ENCODE measurements around the gene TOP3B.

Gene TOP3B

DNA sequence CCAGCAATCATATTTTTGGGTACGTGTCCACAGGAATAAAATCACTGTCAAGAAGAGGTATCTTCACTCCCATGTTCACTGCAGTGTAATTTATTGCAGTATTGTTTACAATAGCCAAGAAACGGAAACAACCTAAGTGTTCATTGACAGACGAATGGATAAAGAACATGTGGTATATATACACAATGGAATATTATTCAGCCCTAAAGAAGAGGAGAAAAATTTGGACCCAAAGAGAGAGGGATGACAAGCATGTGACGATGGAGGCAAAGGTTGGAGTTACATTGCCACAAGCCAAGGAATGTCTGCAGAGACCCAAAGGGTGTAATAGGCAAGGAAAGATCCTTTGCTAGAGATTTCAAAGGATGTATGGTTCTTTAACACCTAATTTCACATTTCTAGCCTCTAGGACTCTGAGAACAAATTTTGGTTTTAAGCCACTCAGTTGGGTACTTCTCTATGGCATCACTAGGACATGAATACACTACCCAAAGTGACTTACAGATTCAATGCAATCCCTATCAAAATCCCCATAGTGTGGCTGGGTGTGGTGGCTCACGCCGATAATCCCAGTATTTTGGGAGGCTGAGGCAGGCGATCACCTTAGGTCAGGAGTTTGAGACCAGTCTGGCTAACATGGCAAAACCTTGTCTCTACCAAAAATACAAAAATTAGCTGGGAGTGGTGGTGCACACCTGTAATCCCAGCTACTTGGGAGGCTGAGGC, 31.1 kb upstream of the TOP3B start:
- in situ Hi-C loops (cut with HindIII; ENCODE audit: low pct_ligation_motif_present, low pct_unique_long_range_greater_than_20kb, low sequenced_read_pairs) = no loop called here
- no peak for DNase-seq

- in situ Hi-C loops (cut with HindIII; ENCODE audit: low pct_ligation_motif_present, low pct_unique_long_range_greater_than_20kb, low sequenced_read_pairs) = no loop called here
- DNase-seq = no peak
Measured at GRCh38 chr22:22011964-22012363, 29.4 kb upstream of the TOP3B start.

DNA sequence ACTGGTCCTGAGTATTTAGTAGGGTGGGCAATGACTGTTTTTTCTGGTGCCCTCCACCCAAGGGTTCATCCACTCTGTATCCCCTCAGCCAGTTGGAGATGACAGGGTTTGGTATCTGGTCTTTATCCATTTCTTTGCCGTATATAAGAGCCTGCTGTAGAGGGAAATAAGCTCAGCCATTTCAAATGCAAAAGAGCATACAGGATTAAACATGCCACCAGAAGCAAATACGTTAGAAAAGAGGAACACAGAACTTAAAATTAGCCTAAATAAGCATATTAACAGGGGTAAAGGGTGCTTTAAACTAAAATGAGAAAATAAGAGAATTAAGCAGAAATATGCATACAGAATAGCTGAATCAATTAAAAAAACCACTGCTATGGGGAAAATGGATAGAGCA, 27.8 kb upstream of the TOP3B start:
- in situ Hi-C loops (cut with HindIII; ENCODE audit: low pct_ligation_motif_present, low pct_unique_long_range_greater_than_20kb, low sequenced_read_pairs) = no loop called here

GRCh38 chr22:22009661-22010060, 27.1 kb upstream of the TOP3B start:
- in situ Hi-C loops (cut with HindIII; ENCODE audit: low pct_ligation_motif_present, low pct_unique_long_range_greater_than_20kb, low sequenced_read_pairs) = no loop called here
- DNase-seq = no peak

More for the DNA sequence above, 27.8 kb upstream of the TOP3B start:
- no peak for DNase-seq

- in situ Hi-C loops (cut with HindIII; ENCODE audit: low pct_ligation_motif_present, low pct_unique_long_range_greater_than_20kb, low sequenced_read_pairs) = no loop called here
- DNase-seq = no peak
Measured at GRCh38 chr22:22006596-22006990, 24.0 kb upstream of the TOP3B start.

- no peak for DNase-seq
- in situ Hi-C loops (cut with HindIII; ENCODE audit: low pct_ligation_motif_present, low pct_unique_long_range_greater_than_20kb, low sequenced_read_pairs) = no loop called here
Measured at GRCh38 chr22:22005945-22006595, 23.5 kb upstream of the TOP3B start.

GRCh38 chr22:22003233-22003632, 20.6 kb upstream of the TOP3B start:
- in situ Hi-C loops (cut with HindIII; ENCODE audit: low pct_ligation_motif_present, low pct_unique_long_range_greater_than_20kb, low sequenced_read_pairs) = no loop called here
- DNase-seq = no peak

GRCh38 chr22:22002526-22003055, 20.0 kb upstream of the TOP3B start:
- in situ Hi-C loops (cut with HindIII; ENCODE audit: low pct_ligation_motif_present, low pct_unique_long_range_greater_than_20kb, low sequenced_read_pairs) = no loop called here
- no peak for DNase-seq

GRCh38 chr22:22001664-22002525, 19.3 kb upstream of the TOP3B start:
- no peak for DNase-seq
- in situ Hi-C loops (cut with HindIII; ENCODE audit: low pct_ligation_motif_present, low pct_unique_long_range_greater_than_20kb, low sequenced_read_pairs) = no loop called here

GRCh38 chr22:21998595-21999247, 16.1 kb upstream of the TOP3B start:
- in situ Hi-C loops (cut with HindIII; ENCODE audit: low pct_ligation_motif_present, low pct_unique_long_range_greater_than_20kb, low sequenced_read_pairs) = no loop called here
- DNase-seq = no peak

DNA sequence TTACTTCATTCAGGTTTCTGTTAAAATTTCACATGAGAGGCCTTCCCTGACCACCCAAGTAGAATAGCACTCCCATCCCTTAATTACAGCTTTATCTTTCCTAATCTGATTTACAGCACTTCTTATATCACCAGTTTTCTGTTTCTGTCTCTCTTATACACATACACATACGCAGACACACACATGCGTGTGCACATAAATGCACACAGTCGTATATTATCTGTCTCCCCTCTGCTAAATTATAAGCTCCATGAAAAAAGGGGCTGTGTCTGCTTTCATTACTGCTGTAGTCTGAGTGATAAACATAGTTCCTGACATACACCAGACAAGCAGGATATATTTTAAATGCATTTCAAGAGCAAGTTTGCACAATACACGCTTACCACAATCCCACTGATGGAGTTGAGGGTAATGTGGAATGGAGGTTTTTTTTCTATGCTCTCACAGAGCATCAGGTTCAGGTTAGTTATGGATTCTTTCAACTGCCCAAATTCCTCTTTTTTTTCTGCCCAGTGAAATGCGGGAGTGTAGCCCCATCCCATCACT, 13.7 kb upstream of the TOP3B start:
- DNase-seq = no peak
- in situ Hi-C loops (cut with HindIII; ENCODE audit: low pct_ligation_motif_present, low pct_unique_long_range_greater_than_20kb, low sequenced_read_pairs) = no loop called here

GRCh38 chr22:21995660-21996059, 13.1 kb upstream of the TOP3B start:
- in situ Hi-C loops (cut with HindIII; ENCODE audit: low pct_ligation_motif_present, low pct_unique_long_range_greater_than_20kb, low sequenced_read_pairs) = no loop called here
- DNase-seq = no peak

- no peak for DNase-seq
- in situ Hi-C loops (cut with HindIII; ENCODE audit: low pct_ligation_motif_present, low pct_unique_long_range_greater_than_20kb, low sequenced_read_pairs) = no loop called here
Measured at GRCh38 chr22:21994881-21995444, 12.4 kb upstream of the TOP3B start.

GRCh38 chr22:21992593-21993237, 10.1 kb upstream of the TOP3B start:
- DNase-seq = no peak
- in situ Hi-C loops (cut with HindIII; ENCODE audit: low pct_ligation_motif_present, low pct_unique_long_range_greater_than_20kb, low sequenced_read_pairs) = no loop called here

DNA sequence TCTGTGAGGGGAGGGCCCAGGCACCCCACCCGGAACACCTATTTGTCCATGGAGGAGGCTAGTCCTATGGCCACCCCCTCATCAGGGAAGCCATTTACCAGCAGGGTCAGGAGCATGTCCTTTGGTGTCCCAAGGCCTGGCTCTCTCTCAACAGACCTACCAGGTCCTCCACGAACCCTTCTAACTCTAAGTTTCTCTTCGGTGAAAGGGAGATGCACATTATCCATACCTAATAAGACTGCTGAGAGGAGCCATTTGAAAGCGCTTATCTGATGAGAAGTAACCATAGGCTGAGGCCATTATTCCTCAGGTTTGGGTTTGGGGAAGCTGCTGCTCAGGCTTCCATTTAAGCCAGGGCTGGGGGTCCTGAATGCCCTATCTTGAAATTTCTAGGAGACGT, 9.2 kb upstream of the TOP3B start:
- in situ Hi-C loops (cut with HindIII; ENCODE audit: low pct_ligation_motif_present, low pct_unique_long_range_greater_than_20kb, low sequenced_read_pairs) = no loop called here
- DNase-seq = no peak

DNA sequence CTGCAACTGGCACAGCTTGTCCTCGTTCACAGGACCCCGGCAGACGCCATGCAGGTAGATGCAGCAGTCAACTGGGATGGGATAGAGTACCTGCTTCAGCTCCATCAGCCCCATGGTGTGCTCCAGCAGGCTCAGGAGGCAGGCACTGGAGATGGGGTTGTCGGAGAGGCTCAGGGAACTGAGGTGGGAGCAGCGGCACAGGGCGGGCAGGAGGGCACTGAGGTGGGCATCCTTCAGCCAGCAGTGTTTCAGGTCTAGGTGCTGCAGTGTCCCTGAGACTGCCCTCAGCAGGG, 8.7 kb upstream of the TOP3B start:
- DNase-seq = no peak
- in situ Hi-C loops (cut with HindIII; ENCODE audit: low pct_ligation_motif_present, low pct_unique_long_range_greater_than_20kb, low sequenced_read_pairs) = no loop called here

- DNase-seq = no peak
- in situ Hi-C loops (cut with HindIII; ENCODE audit: low pct_ligation_motif_present, low pct_unique_long_range_greater_than_20kb, low sequenced_read_pairs) = no loop called here
Measured at GRCh38 chr22:21990445-21991303, 8.1 kb upstream of the TOP3B start.
